HepG2 (cell line): Measurements from ENCODE around the gene HNRNPA1. TPM values are rescaled to one million over a fixed set of nuclear protein-coding genes. Genes with fewer than 3 reads are reported as not detected.
A peak's percentile ranks its signal among the peaks of the same experiment; 100 is the strongest.

Source experiments
- EHMT2 ChIP-seq: fragments of 200-600 bp; sonication (generic); IDR thresholded peaks from 2 replicates; pipeline ENCODE4 v1.7.0; 2017; ENCODE audit warnings: antibody characterized with exemption, low read depth, low read length, borderline replicate concordance
- ERF ChIP-seq: IDR thresholded peaks from 2 replicates; pipeline ENCODE4 v1.6.1; 2018; ENCODE audit warnings: missing biosample characterization, missing genetic modification reagents
- HNF4A ChIP-seq: sonication (generic); formaldehyde crosslinking; IDR thresholded peaks from 2 replicates; pipeline ENCODE4 v1.4.0; 2020; ENCODE audit warnings: missing genetic modification reagents
- MAF1 ChIP-seq: sonication (generic); formaldehyde crosslinking; IDR thresholded peaks from 2 replicates; pipeline ENCODE4 v1.5.0; 2020; ENCODE audit warnings: missing genetic modification reagents, borderline replicate concordance
- MXI1 ChIP-seq: IDR thresholded peaks from 3 replicates; pipeline ENCODE4 v1.6.1; 2012; ENCODE audit warnings: low read depth, low read length, inconsistent platforms, borderline replicate concordance
- PAF1 ChIP-seq: IDR thresholded peaks from 2 replicates; pipeline ENCODE4 v1.6.1; 2016; ENCODE audit warnings: missing genetic modification reagents, missing compliant biosample characterization
- SIX4 ChIP-seq: sonication (generic); formaldehyde crosslinking; IDR thresholded peaks from 2 replicates; pipeline ENCODE4 v1.4.0; 2020; ENCODE audit warnings: missing genetic modification reagents
- TBX3 ChIP-seq: fragments of 450-650 bp; IDR thresholded peaks from 2 replicates; pipeline ENCODE4 v1.6.1; 2017; ENCODE audit warnings: antibody characterized with exemption, mild to moderate bottlenecking, inconsistent platforms, borderline replicate concordance
- ZBTB10 ChIP-seq: sonication (generic); formaldehyde crosslinking; IDR thresholded peaks from 2 replicates; pipeline ENCODE4 v1.4.0; 2020; ENCODE audit warnings: missing genetic modification reagents, borderline replicate concordance
- ZC3H13 ChIP-seq: sonication (generic); formaldehyde crosslinking; IDR thresholded peaks from 2 replicates; pipeline ENCODE4 v1.8.1; 2023; ENCODE audit warnings: mild to moderate bottlenecking, missing genetic modification reagents, moderate library complexity
- ZFYVE20 ChIP-seq: sonication (generic); formaldehyde crosslinking; IDR thresholded peaks from 2 replicates; pipeline ENCODE4 v1.8.0; 2023; ENCODE audit warnings: low read depth, mild to moderate bottlenecking, moderate library complexity, missing genetic modification reagents, borderline replicate concordance
- ZNF318 ChIP-seq: sonication (generic); formaldehyde crosslinking; IDR thresholded peaks from 2 replicates; pipeline ENCODE4 v1.4.0; 2020; ENCODE audit warnings: mild to moderate bottlenecking, missing genetic modification reagents
- ZNF33A ChIP-seq: sonication (generic); formaldehyde crosslinking; IDR thresholded peaks from 2 replicates; pipeline ENCODE4 v1.5.1; 2020; ENCODE audit warnings: missing genetic modification reagents, mild to moderate bottlenecking, moderate library complexity, borderline replicate concordance
- ZNF780A ChIP-seq: sonication (generic); formaldehyde crosslinking; IDR thresholded peaks from 2 replicates; pipeline ENCODE4 v1.8.0; 2022; ENCODE audit warnings: mild to moderate bottlenecking, missing genetic modification reagents, moderate library complexity
- ZSCAN5A ChIP-seq: sonication (generic); formaldehyde crosslinking; IDR thresholded peaks from 2 replicates; pipeline ENCODE4 v1.8.0; 2022; ENCODE audit warnings: mild to moderate bottlenecking, missing genetic modification reagents, borderline replicate concordance
- polyA plus RNA-seq, 8 experiments: library from polyadenylated mRNA; depleted of rRNA in 3 of 8; stranded (reverse) in 7 of 8; unstranded in 1 of 8; fragments of >200 nt; fragmentation: Illumina TruSeq in 4 of 8; extraction: Trizol in 4 of 8; gene quantifications; 2 replicates each; pipeline versions ENCODE4 v1.2.1 to v1.2.3, GENCODE V29; 2011 to 2016; ENCODE audit warnings: low read depth in 4 of 8, missing spikeins in 1 of 8, mixed read lengths in 1 of 8; ENCODE audit not compliant: insufficient read depth in 1 of 8
- total RNA-seq, 5 experiments: library from RNA; depleted of rRNA; stranded (reverse); fragments of >200 nt; fragmentation: Illumina TruSeq; extraction: Trizol; gene quantifications; 2 replicates each; pipeline ENCODE4 v1.2.3, GENCODE V29; 2016; ENCODE audit warnings: low read depth in 1 of 5

Gene HNRNPA1
- total and polyA plus RNA-seq, 2 of the 13 experiments (the other 11 are each of a cell fraction or from before 2014, with no cell fraction given) = 535 to 1,820 TPM

- no peak for TF ChIP-seq ZNF318
- TF ChIP-seq MXI1 = no peak
- TF ChIP-seq ZNF33A (CRISPR knock-in tag) = no peak
- no peak for TF ChIP-seq ZFYVE20
- no peak; the same call in 1 of the 2 replicates for TF ChIP-seq HNF4A (CRISPR knock-in tag)
- no peak for TF ChIP-seq ZC3H13 (CRISPR knock-in tag)
- TF ChIP-seq PAF1 (CRISPR knock-in tag) = no peak
- TF ChIP-seq MAF1 = no peak
- no peak for TF ChIP-seq ZBTB10 (CRISPR knock-in tag)
- no peak for TF ChIP-seq TBX3
- no peak; the same call in 1 of the 2 replicates for TF ChIP-seq SIX4
- TF ChIP-seq ERF = peak; percentile 55; the same call in 1 of the 2 replicates
- TF ChIP-seq EHMT2 = no peak
- TF ChIP-seq ZNF780A (CRISPR knock-in tag) = no peak
- TF ChIP-seq ZSCAN5A (CRISPR knock-in tag) = no peak
These were observed 20.4 kb downstream of the HNRNPA1 start, which contains the start of gene NFE2 (continued) for GRCh38 chr12:54300732-54301427.
